Esophagus mucosa (tissue), 1 donor: Measurements from ENCODE around the gene BBOX1. TPM values are rescaled to one million over a fixed set of nuclear protein-coding genes. Genes with fewer than 3 reads are reported as not detected.

ENCODE experiments used
- total RNA-seq: library from RNA; stranded (reverse); gene quantifications from one replicate; pipeline ENCODE4 v1.2.4, GENCODE V29; 2023
- donor health status: DM: yes; HTN: yes; CAD: no.

BBOX1 gene
- total RNA-seq, 1 donor from 2014 or later = 13.7 TPM

Other genes with a start within 250 kb of the BBOX1 start
- 1.2 TPM for gene FIBIN, start 46.7 kb upstream of the BBOX1 start, total RNA-seq